MM.1S (cell line): ENCODE data around the gene GBP2.

Experiments used
- CTCF ChIP-seq: fragments of 300-600 bp; sonication (generic); IDR thresholded peaks from 2 replicates; pipeline ENCODE4 v1.5.1; 2016; ENCODE audit warnings: antibody characterized with exemption, low read length, mixed read lengths
- EZH2 ChIP-seq: fragments of 300-600 bp; sonication (generic); optimal IDR thresholded peaks from 2 replicates; pipeline ENCODE3; 2017; ENCODE audit warnings: low read depth, mild to moderate bottlenecking, antibody characterized with exemption, low read length, mixed read lengths

- TF ChIP-seq EZH2: no peak
- TF ChIP-seq CTCF: no peak
Observed at GRCh38 chr1:89098857-89099256, 27.1 kb downstream of the GBP2 start.
